ENCODE measurements around the gene KIRREL1.

KIRREL1 gene

DNA sequence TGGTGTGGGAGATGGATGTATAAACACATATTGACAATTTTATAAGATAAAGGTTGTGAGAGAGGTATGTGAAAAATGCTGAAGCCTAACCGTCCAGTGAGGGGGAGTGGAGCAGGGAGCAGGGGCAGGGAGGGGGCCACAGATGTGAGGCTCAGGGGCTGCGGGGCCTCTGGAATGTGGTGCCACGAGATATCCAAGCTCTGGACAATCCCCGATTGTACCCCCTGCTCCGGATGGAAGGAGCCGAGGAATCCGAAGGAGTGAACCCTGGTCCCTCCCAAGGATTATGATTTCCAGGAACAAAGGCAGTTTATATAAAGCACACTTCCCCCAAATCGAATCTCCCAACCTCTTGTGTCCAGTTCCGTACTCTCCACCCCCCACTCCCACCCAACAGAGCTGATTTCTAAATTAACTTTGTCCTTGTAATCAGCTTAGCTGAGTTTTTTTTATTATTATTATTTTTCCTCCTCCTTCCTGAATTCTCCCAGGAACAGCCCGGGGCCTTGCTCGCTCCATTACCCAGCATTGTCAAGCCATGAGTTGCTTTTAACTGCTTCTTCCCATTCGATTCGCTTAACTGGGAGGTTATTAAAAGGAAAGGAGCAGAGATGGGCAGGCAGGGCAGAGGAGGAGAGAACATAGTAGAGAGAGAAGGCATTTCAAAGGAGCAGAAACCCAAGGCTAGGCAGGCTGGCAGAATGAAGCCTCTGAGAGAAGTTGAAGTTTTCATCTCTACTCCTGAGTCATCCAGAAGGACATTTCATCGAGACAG, 9.4 kb downstream of the KIRREL1 start:
- TF ChIP-seq TAF1 (IDR thresholded peaks at IDR 0.05; ENCODE audit: borderline replicate concordance, insufficient read depth, low read length) (no peak), POLR2AphosphoS5 (IDR thresholded peaks at IDR 0.05; ENCODE audit: low read depth, low read length) (no peak), SIN3A (IDR thresholded peaks at IDR 0.05; ENCODE audit: borderline replicate concordance, insufficient read depth, low read length) (no peak), FOXP2 (optimal IDR thresholded peaks at IDR 0.05; ENCODE audit: borderline replicate concordance, extremely low read depth, extremely low read length, insufficient read depth) (no peak)
- TF ChIP-seq, protein P1, sequence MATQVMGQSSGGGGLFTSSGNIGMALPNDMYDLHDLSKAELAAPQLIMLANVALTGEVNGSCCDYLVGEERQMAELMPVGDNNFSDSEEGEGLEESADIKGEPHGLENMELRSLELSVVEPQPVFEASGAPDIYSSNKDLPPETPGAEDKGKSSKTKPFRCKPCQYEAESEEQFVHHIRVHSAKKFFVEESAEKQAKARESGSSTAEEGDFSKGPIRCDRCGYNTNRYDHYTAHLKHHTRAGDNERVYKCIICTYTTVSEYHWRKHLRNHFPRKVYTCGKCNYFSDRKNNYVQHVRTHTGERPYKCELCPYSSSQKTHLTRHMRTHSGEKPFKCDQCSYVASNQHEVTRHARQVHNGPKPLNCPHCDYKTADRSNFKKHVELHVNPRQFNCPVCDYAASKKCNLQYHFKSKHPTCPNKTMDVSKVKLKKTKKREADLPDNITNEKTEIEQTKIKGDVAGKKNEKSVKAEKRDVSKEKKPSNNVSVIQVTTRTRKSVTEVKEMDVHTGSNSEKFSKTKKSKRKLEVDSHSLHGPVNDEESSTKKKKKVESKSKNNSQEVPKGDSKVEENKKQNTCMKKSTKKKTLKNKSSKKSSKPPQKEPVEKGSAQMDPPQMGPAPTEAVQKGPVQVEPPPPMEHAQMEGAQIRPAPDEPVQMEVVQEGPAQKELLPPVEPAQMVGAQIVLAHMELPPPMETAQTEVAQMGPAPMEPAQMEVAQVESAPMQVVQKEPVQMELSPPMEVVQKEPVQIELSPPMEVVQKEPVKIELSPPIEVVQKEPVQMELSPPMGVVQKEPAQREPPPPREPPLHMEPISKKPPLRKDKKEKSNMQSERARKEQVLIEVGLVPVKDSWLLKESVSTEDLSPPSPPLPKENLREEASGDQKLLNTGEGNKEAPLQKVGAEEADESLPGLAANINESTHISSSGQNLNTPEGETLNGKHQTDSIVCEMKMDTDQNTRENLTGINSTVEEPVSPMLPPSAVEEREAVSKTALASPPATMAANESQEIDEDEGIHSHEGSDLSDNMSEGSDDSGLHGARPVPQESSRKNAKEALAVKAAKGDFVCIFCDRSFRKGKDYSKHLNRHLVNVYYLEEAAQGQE (IDR thresholded peaks at IDR 0.05; ENCODE audit: insufficient read depth in 1 of 2, low read depth in 2 of 2, low read length in 2 of 2): 0 out of 4 replicates have a peak, but pooled peaks of 1 of the 2 experiments have one; percentile 7

GRCh38 chr1:158003406-158003800, 10.0 kb downstream of the KIRREL1 start:
- no peak for TF ChIP-seq POLR2AphosphoS5 (IDR thresholded peaks at IDR 0.05; ENCODE audit: low read depth, low read length)
- no peak for TF ChIP-seq SIN3A (IDR thresholded peaks at IDR 0.05; ENCODE audit: borderline replicate concordance, insufficient read depth, low read length)
- TF ChIP-seq, protein P1 (IDR thresholded peaks at IDR 0.05; ENCODE audit: insufficient read depth in 1 of 2, low read depth in 2 of 2, low read length in 2 of 2): no peak
- no peak for TF ChIP-seq FOXP2 (optimal IDR thresholded peaks at IDR 0.05; ENCODE audit: borderline replicate concordance, extremely low read depth, extremely low read length, insufficient read depth)
- no peak for TF ChIP-seq TAF1 (IDR thresholded peaks at IDR 0.05; ENCODE audit: borderline replicate concordance, insufficient read depth, low read length)

DNA sequence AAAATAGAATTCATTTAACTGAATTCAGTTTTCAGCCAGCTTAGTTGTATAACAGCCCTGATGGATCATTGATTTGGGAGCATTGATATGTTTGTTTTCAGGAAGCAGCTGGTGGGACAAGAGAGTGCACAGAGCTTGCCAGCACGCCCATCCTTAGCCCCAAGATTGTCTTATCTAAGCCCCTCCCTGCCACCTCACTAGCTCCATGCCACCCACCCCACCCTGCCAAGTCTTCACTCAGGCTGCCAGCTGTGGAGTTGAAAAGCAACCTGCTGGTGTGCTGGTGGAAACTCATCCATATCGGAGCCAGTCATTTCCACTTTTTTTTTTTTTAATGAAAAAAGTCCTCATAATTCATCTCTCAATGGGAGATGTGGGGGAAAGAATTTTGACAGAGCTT, 11.8 kb downstream of the KIRREL1 start:
- TF ChIP-seq FOXP2 (optimal IDR thresholded peaks at IDR 0.05; ENCODE audit: borderline replicate concordance, extremely low read depth, extremely low read length, insufficient read depth): no peak
- TF ChIP-seq, protein P1 (IDR thresholded peaks at IDR 0.05; ENCODE audit: insufficient read depth in 1 of 2, low read depth in 2 of 2, low read length in 2 of 2): no peak
- no peak for TF ChIP-seq POLR2AphosphoS5 (IDR thresholded peaks at IDR 0.05; ENCODE audit: low read depth, low read length)
- TF ChIP-seq TAF1 (IDR thresholded peaks at IDR 0.05; ENCODE audit: borderline replicate concordance, insufficient read depth, low read length): no peak
- no peak for TF ChIP-seq SIN3A (IDR thresholded peaks at IDR 0.05; ENCODE audit: borderline replicate concordance, insufficient read depth, low read length)

DNA sequence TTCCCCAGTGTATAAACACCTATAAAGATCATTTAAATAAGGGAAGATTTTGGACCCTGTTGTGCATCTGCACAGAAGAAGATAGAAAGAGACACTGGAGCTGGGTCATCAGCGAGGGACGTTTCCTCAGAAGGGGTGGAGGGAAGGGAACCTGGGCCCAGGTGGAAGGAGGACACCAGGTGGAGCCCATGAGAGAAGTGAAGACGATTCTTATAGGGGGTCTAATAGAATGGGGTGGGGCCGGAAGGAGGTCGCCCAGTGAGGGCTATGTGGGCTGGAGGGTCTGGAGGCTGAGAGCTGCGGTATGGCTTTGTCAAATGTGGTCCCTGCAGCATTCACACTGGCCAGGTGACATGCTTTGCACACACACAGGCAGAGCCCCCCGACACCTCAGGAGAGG, 13.7 kb downstream of the KIRREL1 start:
- TF ChIP-seq FOXP2 (optimal IDR thresholded peaks at IDR 0.05; ENCODE audit: borderline replicate concordance, extremely low read depth, extremely low read length, insufficient read depth) (no peak), SIN3A (IDR thresholded peaks at IDR 0.05; ENCODE audit: borderline replicate concordance, insufficient read depth, low read length) (no peak)

DNA sequence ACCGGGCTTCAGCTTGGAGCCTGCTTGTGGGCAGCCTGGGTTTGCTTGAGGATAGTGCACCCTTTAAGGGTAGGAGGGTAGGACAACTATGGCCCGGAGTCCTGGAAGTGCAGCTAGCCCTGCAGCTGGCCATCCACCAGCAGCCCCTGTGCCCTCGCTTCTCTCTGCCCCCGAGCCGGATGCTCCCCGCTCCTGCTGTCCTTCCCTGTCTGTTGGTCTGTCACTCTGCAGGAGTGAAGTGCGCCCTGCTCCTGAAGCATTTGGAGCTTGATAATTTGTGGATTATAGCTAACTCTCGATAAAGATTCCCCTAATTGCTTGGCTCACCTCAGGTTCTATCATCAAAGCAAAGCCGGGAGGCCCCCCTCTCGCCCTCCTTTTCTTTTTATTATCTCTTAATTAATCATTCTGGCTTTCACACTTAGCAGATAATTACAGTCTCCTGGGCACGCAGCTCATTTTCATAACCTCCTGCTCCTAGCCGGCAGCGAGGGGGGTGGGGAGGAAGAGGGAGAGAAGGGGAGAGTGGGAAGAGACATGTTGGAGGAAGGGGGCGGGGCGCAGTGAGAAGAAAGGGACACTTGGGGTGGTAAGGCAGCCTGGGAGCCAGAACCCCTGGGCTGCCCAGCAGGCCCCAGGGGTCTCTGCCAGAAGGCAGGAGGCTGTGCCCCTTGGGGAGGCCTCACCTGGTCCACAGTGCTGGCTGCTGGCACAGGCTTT, 14.4 kb downstream of the KIRREL1 start:
- no peak for TF ChIP-seq POLR2AphosphoS5 (IDR thresholded peaks at IDR 0.05; ENCODE audit: low read depth, low read length)
- no peak for TF ChIP-seq TAF1 (IDR thresholded peaks at IDR 0.05; ENCODE audit: borderline replicate concordance, insufficient read depth, low read length)
- TF ChIP-seq, protein P1 (IDR thresholded peaks at IDR 0.05; ENCODE audit: insufficient read depth in 1 of 2, low read depth in 2 of 2, low read length in 2 of 2): no peak
- TF ChIP-seq SIN3A (IDR thresholded peaks at IDR 0.05; ENCODE audit: borderline replicate concordance, insufficient read depth, low read length): no peak
- no peak for TF ChIP-seq FOXP2 (optimal IDR thresholded peaks at IDR 0.05; ENCODE audit: borderline replicate concordance, extremely low read depth, extremely low read length, insufficient read depth)
